Activated CD8-positive, alpha-beta memory T cell treated with anti-CD3 and anti-CD28 coated beads for 4 hours (primary cell): ENCODE data around the gene GINS1.

ENCODE experiments used
- DNase-seq, 2 donors: peaks; one replicate each; pipeline ENCODE4 v3.0.0-alpha.2; 2020; ENCODE audit warnings: low read depth in 2 of 2

GINS1 gene

DNA sequence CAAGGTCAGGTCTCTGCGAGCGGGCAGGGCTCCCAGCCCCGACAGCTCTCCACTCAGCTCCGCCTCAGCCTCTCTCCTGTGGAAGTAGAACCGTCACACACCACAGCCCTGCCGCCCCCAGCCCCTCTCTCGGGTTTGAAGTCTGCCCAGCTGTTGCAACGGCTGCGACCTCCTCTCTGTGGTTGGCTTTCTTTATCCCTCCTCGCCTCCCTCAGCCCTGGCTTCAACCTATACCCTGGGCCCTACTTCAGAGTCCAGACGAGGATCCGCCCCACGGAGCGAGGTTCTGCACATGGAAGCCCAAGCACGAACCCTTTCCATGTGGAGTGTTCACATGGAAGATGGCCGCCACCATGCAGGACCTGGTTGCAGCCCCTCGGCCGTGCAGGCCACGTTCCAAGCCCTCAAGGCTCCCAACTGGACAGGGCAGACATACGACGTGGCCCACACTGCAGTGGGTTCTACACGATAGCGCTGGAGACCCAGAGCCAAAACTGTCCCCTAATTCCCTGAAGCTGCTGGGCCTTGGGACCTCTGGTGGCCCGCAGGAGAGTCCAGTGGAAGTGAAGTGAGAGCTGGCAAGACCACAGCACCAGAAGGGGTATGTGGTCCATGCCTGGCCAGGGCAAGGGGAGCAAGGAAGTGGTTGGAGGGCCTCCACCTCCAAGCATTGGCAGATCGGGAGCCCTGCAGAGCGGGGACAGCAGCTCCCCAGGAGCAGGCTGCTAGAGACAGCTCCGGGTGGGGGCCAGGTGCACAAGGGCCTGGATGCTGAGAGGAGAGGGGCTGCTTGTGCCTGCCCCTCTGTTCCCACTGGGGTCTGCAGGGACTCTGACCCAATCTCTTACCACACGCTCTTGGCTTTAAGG is 69.8 kb downstream of the GINS1 start:
- no peak for DNase-seq

DNA sequence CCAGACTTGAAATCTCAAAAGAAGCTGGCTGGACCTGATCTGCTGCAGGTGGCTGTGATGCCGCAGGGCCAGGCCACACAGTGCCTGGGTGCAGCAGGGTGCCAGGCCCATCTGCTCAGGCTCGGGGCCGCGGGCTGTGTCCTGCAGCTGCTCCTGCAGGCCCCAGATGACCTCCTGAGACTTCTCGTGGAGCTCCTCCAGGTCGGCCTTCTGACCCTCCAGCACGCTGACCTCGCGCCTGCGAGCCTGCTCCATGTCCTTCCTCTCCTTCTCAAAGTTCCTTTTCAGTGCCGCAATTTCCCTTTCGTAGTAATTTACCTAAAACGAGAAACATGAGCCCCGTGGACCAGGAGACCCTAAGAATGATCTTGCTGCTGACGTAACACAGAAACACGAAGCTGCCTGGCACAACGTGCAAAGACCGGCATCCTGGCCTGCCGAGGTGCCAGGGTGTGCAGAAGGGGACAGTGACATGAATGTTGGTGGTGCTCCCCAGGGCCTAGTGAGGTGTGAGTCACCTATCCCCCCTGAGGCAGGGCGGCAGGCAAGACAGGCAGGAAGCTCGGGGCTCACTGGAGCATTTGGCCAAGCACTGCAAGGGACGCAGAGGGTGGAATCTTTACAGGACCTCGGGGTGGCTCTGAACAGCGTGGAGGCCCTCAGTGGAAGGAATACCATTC is 71.6 kb downstream of the GINS1 start:
- DNase-seq: no peak

DNA sequence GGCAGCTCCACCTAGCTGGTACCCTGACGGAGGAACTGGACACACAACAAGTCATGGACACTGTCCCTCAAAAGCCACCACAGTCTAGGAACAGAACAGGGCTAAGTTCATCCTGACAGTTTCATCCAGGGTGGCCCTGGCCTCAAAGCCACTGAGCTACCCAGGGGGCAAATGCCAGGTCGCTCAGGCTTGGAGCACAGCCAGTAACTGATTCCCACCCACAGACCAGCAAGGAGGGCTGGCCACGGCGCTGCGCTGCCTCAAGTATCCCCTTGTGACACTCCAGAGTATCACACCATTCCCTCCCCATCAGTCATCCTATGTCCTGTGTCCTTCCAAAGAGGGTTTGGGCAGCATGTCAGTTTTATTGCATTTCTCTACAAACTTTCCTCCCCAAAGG is 72.2 kb downstream of the GINS1 start:
- DNase-seq: no peak

GRCh38 chr20:25480156-25480555 is 72.7 kb downstream of the GINS1 start:
- DNase-seq: no peak

GRCh38 chr20:25480797-25481196 is 73.3 kb downstream of the GINS1 start:
- no peak for DNase-seq

DNA sequence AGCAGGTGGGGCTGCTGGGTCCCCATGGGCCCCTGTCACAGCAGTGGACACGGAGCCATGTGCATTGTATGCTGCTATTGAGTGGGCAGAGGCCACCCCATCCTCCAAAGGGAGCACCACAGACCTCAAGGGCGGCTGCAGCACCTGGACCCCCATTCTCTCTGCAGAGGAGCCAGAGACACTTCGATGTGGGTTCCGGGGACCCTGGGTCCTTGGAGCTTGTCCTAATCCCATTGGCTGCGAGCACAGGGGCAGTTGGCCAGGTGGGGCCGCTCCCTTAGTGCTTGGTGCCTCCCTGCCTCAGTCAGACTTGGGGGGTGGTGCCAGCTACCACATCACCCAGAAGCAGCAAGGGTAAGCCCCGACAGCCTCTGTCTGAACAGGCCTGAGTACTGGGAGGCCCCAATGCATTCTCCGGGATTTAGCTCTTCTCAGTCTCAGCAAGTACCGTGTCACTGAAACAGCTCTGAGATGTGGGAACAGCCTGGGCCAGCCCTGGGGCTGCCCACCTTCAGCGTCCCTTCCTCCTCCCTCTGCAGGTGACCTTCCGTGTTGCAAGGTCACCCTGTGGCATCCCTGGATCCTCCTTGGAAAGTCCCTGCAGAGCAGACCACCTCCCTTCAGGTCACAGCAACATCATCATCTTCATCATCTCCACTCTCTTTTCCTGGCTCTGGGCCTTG is 73.9 kb downstream of the GINS1 start:
- DNase-seq: no peak

DNA sequence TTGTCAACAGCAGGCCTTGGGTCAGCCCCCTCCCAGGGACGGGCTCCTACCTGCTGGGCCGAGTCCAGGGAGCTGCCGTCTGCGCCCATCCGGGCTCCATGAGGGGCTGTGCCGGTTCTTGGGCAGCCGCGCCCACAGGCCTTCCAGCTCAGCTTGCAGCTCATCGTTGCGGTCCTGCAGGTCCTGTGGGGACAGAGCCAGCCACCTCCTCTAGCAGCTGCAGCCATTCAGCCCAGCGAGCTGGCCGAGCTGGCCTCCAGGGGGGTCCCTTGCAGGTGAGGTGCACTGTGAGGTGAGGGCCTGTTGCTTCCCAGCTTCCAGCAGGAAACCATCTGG is 74.4 kb downstream of the GINS1 start:
- no peak for DNase-seq

DNA sequence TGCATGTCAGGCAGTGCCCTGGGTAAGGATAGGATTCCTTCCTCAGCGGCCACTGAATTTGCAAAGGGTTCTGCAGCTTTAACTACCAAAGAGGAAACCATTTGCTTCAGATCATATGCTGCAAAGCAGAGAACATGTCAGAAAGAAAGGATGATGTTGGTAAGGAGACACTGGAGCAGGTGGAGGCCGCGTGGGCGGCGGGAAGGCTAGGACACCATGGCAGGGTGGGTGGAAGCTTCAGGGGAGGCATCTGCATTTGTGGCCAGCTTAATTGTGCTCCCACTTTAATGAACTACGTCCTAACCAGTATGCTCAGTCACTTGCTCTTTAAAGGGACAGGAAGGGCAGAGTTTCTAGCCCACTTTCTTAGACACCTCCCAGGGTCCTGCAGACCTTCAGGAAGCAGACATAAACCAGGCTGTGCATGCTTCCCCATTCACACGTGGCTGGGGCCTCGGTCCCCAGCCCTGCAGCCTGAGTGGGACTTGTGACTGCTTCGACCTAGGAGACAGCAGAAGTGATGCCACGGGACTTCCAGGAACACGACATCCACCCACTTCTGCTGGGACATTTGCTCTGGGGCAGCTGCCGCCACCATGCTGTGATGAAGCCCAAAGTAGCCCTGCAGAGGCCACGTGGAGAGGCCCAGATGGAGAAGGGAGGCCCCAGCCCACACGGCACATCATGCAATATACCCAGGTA is 76.1 kb downstream of the GINS1 start:
- no peak for DNase-seq

DNA sequence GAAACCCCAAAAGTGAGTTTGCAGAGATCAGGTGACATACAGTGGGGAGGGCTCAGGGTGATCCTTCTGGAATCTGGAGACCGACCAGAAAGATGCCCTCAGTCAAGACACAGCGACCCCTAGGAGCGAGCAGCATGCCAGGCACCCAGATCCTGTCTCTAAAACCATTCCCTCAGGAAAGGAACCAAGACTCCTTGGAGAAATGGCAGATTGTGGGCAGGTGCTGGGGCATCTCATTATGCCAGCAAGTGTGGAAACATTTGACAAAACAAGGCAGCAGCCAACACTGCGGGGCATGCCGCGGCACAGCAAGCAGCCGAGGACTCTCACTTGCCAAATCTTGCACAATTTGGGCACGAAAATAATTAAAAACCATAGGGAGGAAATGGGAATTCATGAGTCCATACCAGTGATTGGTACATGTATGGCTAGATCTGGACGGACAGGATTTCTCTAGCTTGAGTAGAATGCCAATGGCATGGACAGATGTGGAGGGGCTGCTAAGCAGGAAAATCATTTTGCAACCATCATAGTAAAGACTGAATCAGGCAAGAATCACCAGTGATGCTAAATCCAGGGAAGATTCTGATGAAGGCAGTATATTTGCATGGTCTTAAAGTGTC is 76.9 kb downstream of the GINS1 start:
- DNase-seq: no peak

GRCh38 chr20:25484911-25485511 is 77.5 kb downstream of the GINS1 start:
- no peak for DNase-seq

DNA sequence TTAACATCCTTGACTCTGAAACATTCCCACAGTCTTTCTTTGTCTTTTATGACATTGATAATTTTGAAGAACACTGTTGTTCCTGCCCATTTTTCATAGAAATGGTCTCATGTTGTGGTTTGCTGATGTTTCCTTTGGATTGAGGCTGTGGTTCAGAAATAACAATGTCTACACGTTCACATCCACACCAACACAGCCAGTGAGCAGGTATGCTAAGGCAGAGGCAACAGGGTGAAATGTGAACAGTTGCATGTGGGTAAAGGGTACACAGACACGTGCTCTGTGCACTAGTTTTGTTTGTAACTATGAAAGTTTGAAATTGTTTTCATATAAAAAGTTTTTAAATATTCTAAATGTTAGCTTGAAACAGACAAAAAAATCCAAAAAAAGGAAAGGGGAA is 78.4 kb downstream of the GINS1 start:
- no peak for DNase-seq

- DNase-seq: no peak
These were observed 78.9 kb downstream of the GINS1 start for GRCh38 chr20:25486377-25486776.

DNA sequence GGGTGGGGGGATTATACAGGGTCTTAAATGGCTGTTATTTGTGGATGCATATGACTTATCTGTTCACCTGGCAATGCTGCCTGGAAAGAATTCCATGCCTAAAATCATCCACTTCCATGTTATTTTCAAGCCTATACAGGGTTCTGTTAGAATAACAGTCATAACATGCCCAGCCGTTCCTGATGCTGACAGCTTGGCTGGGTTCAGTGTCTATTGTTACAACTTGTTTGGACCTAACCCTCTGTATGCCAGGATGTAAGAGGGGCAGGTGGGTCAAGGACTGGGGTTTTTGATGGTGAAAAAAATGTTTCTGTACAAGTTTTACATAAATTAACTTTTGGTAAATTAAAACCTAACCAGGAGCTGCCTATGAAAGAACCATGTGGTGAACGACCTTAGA is 79.8 kb downstream of the GINS1 start:
- no peak for DNase-seq

DNA sequence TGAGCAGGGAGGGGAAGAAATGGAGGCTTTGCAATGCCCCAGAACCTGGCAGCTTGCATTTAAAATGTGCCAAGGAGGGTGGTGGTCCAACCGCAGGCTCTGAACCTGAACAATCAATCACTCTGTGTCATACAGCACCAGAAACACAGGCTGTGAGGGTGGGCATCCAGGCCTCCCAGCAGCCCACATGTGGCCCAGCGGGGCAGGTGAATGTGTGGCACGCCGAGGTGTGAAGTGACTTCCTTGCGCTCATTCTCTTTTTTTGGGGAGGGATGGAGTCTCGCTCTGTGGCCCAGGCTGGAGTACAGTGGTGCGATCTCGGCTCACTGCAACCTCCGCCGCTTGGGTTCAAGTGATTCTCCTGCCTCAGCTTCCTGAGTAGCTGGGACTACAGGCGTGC is 80.5 kb downstream of the GINS1 start:
- DNase-seq: no peak

DNA sequence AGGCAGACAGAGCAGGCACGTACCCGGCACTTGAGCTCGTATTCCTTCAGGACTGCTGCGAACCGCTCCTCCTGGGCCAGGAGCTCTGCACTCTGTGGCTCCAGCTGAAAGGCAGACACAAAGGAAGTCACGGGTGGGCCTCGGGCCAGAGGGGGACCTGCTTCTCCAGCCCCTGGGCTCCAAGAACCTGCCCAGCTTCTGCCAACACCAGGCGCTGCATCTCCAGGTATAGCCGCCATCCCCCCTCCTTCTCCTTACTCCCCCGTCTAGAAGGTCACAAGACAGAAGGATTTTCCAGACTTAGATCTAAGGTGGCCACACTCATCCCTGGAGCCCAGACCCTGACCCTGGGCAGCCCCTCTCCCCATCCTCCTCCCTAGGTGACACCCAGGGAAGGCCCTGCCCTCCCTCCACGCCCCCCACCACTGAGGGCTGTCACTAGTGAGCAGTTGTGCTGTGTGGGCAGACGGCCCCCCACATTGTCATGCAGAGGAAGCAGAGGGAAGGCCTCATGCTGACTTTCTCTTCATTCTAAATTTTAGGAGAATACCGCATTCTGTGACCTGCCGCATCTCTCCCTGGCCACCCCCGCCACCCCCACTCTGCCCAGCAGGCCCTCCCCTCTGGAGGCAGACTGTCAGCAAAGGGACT is 81.9 kb downstream of the GINS1 start:
- no peak for DNase-seq

- DNase-seq: no peak
These were observed 83.4 kb downstream of the GINS1 start for GRCh38 chr20:25490656-25491445.

DNA sequence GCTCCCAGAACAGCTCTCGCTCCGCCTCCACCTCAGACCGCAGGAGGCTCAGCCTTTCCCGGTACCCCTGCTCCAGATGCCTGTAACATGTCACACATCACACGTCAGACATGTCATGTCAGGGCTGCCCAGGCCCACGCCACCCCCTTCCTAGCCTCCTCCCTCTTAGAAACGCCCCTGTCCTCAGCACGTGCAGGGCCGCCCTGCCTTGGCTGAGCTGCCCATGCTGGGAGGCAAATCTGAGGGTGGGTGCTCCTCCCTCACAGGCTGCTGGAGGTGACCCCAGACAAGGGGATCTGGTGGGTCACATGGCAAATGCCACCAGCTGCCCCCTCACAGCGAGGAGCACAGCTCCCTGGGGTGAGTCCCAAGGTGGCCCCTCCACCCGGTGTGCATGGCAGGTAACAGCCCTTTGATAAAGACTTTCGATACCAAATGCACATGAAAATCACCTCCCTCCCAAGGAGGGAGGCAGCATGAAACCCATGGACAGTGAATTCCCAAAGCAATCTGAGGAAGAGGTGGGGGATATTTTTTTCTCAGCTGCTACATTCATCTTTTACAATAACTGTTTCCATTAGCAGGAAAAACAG is 84.1 kb downstream of the GINS1 start:
- no peak for DNase-seq

DNA sequence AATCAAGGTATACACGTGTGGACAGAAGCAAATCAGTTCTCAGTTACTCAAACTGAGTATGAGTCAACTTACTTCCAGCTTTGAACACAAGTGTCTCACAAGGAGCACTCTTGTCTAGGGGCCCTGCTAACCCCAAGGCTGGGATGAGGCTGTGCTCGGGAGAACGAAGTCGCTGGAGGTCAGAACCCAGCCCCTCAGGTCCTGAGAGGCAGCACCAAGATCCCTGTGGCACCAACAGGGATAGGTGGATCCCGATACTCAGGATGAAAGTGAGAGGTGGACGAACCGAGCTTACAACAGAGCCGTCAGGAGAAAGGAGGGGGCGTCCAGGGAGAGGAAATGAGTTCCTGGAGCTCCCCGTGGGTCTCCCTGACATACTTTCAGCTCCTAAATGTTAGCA is 85.7 kb downstream of the GINS1 start:
- DNase-seq: no peak

GRCh38 chr20:25493748-25494505 is 86.5 kb downstream of the GINS1 start:
- DNase-seq: no peak
